ENCODE results near the gene FADS1. TPM values are rescaled to one million over a fixed set of nuclear protein-coding genes. Genes with fewer than 3 reads are reported as not detected.

FADS1 gene
- total and polyA plus RNA-seq, 2 of the 8 experiments (the other 6 are each of a cell fraction or from before 2014, with no cell fraction given): 115 to 141 TPM

- TF ChIP-seq CHD7 (IDR thresholded peaks at IDR 0.05; ENCODE audit: insufficient replicate concordance, low read length) (no peak), TAF7 (optimal IDR thresholded peaks at IDR 0.05; ENCODE audit: borderline replicate concordance, low read depth, low read length) (no peak), EGR1 (IDR thresholded peaks at IDR 0.05; ENCODE audit: borderline replicate concordance, low read depth, low read length) (no peak), EZH2 (IDR thresholded peaks at IDR 0.05; ENCODE audit: low read depth, low read length, severe bottlenecking) (no peak), BRCA1 (IDR thresholded peaks at IDR 0.05; ENCODE audit: low read depth, low read length) (no peak), GTF2F1 (IDR thresholded peaks at IDR 0.05; ENCODE audit: borderline replicate concordance, low read depth, low read length) (no peak), SIX5 (IDR thresholded peaks at IDR 0.05; ENCODE audit: low read depth, low read length) (no peak), TBP (IDR thresholded peaks at IDR 0.05; ENCODE audit: low read depth, low read length) (no peak), MAX (IDR thresholded peaks at IDR 0.05) (no peak)
Observed at GRCh38 chr11:61853698-61854169, 36.9 kb upstream of the FADS1 start (continued).
